ENCODE measurements around the gene GTF2IRD1.

DNA sequence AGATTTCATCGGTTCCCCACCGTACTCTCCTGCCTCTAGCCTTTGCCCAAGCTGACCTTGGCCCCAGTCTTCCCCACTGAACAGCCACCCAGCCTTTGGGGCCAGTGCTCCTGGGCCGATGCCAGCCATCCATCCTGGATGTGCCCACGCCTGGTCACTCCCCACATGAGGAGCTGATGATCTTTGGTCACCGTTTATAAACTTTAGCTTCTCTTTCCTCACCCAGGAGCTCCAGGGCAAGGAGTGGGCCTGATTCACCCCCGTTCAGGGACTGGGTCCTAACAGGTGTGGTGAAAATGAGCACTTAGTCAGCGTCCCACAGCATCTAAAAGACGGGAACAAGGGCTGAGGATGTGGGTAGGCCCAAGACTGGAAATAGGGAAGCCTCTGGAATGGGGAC, 22.9 kb downstream of the GTF2IRD1 start:
- TF ChIP-seq, protein P1, sequence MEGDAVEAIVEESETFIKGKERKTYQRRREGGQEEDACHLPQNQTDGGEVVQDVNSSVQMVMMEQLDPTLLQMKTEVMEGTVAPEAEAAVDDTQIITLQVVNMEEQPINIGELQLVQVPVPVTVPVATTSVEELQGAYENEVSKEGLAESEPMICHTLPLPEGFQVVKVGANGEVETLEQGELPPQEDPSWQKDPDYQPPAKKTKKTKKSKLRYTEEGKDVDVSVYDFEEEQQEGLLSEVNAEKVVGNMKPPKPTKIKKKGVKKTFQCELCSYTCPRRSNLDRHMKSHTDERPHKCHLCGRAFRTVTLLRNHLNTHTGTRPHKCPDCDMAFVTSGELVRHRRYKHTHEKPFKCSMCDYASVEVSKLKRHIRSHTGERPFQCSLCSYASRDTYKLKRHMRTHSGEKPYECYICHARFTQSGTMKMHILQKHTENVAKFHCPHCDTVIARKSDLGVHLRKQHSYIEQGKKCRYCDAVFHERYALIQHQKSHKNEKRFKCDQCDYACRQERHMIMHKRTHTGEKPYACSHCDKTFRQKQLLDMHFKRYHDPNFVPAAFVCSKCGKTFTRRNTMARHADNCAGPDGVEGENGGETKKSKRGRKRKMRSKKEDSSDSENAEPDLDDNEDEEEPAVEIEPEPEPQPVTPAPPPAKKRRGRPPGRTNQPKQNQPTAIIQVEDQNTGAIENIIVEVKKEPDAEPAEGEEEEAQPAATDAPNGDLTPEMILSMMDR (IDR thresholded peaks at IDR 0.05): no peak
- TF ChIP-seq RAD21 (IDR thresholded peaks at IDR 0.05; ENCODE audit: low read length): no peak
- TF ChIP-seq ELF1 (IDR thresholded peaks at IDR 0.05): no peak
- TF ChIP-seq EP300 (IDR thresholded peaks at IDR 0.05; ENCODE audit: borderline replicate concordance in 1 of 2, low read depth in 1 of 2, low read length in 1 of 2): no peak
- TF ChIP-seq SIN3A (IDR thresholded peaks at IDR 0.05; ENCODE audit: borderline replicate concordance, low read depth, low read length): no peak
- no peak for TF ChIP-seq SMC3 (IDR thresholded peaks at IDR 0.05; ENCODE audit: low read depth, low read length)
